Esophagus (tissue), 2 donors: ENCODE data around the gene MTERF1. TPM values are rescaled to one million over a fixed set of nuclear protein-coding genes. Genes with fewer than 3 reads are reported as not detected.

Experiments
- H3K27ac ChIP-seq, 2 donors: one replicate each; pipeline ENCODE4 v1.5.1; 2013; ENCODE audit warnings: low read depth in 2 of 2, mild to moderate bottlenecking in 2 of 2, inconsistent platforms in 1 of 2, low read length in 1 of 2, moderate library complexity in 1 of 2
- H3K27me3 ChIP-seq, 2 donors: one replicate each; pipeline ENCODE4 v1.6.1; 2013; ENCODE audit warnings: low read length in 2 of 2, control low read depth in 1 of 2, mild to moderate bottlenecking in 1 of 2; ENCODE audit not compliant: insufficient read depth in 2 of 2, control insufficient read depth in 1 of 2
- H3K36me3 ChIP-seq, 2 donors: one replicate each; pipeline ENCODE4 v1.6.1; 2013; ENCODE audit warnings: low read length in 1 of 2; ENCODE audit not compliant: control insufficient read depth in 2 of 2, insufficient read depth in 2 of 2
- H3K4me1 ChIP-seq, 2 donors: one replicate each; pipeline ENCODE4 v1.6.1; 2013; ENCODE audit warnings: low read length in 1 of 2; ENCODE audit not compliant: control insufficient read depth in 2 of 2, insufficient read depth in 2 of 2
- H3K4me3 ChIP-seq, 2 donors: one replicate each; pipeline ENCODE4 v1.5.1; 2013; ENCODE audit warnings: low read length in 2 of 2, mild to moderate bottlenecking in 2 of 2, low read depth in 1 of 2, moderate library complexity in 1 of 2
- H3K9me3 ChIP-seq, 2 donors: one replicate each; pipeline ENCODE4 v1.6.1; 2013; ENCODE audit warnings: mild to moderate bottlenecking in 2 of 2, low read depth in 1 of 2, low read length in 1 of 2, moderate library complexity in 1 of 2; ENCODE audit not compliant: control insufficient read depth in 2 of 2, insufficient read depth in 1 of 2
- WGBS, 2 donors: extraction: QIAGEN DNeasy Blood & Tissue Kit; methylation state at CpG; one replicate each; pipeline ENCODE4 v1.1.7; 2013; 5-methylcytosine and 5-hydroxymethylcytosine counted together
- polyA plus RNA-seq, 2 donors: library from polyadenylated mRNA; stranded (reverse); fragments of 200-250 nt; gene quantifications; one replicate each; pipeline ENCODE4 v1.2.3, GENCODE V29; 2013
- donor health status: healthy with polysubstance abuse.
- donor health status: Bipolar disorder and iron deficiency.

MTERF1 gene
- polyA plus RNA-seq, 2 donors = 6.0 to 8.3 TPM

DNA sequence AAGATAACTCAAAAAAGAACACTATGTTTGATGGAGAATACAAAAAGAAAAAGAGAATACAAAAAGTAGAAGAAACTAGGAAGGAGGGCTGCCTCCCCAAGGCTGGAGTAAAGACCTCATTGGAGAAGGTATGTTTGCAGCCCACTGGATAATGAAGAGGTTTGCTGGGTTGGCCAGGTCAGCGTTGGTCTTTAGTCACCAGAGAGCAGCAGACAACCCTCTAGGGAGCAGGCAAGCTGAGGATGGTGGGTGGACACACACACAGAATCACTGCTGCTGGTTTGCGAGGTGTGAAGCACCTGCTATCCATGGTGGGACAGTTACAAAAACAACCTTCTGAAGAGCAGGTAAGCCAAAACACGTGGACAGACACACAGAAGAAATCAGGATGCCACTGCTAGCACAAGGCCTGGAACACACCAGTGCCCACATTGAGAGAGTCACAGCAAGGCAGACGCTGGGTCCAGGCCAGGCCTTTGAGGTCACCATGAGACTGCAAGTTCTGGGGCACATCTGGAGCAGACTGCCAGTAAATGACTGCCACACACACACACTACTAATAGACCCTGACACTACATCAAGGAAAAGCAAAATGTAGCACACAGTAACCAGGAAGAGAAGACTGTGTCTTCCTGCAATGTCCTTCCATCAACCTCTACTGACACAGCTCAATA is 43.0 kb downstream of the MTERF1 start:
- 77 to 78% methylated on average over 4 of the region's 4 CpGs for WGBS, 2 donors
- Histone ChIP-seq H3K9me3 (no peaks in the 10 kb centered on the region), H3K27me3 (no peaks in the 10 kb centered on the region), H3K36me3 (no peaks in the 10 kb centered on the region), H3K27ac (no peak overlapping the region), H3K4me3 (no peak overlapping the region), H3K4me1 (peaks cover 0 to 2% of the 10 kb centered on the region in 2 donors)

- Histone ChIP-seq H3K4me3 (no peak overlapping the region), H3K9me3 (no peaks in the 10 kb centered on the region), H3K27me3 (no peaks in the 10 kb centered on the region), H3K36me3 (no peaks in the 10 kb centered on the region), H3K27ac (no peak overlapping the region), H3K4me1 (peaks cover 0 to 2% of the 10 kb centered on the region in 2 donors)
- 41 to 47% methylated on average over 2 of the region's 2 CpGs for WGBS, 2 donors
Observed at GRCh38 chr7:91835826-91836368, 44.6 kb downstream of the MTERF1 start.

- H3K27ac ChIP-seq = no peak overlapping the region
- H3K4me3 ChIP-seq = no peak overlapping the region
- no peaks in the 10 kb centered on the region for H3K36me3 ChIP-seq
- WGBS, 2 donors = 36 to 44% methylated on average over 2 of the region's 2 CpGs
- H3K4me1 ChIP-seq = peaks cover 0 to 2% of the 10 kb centered on the region in 2 donors
- H3K27me3 ChIP-seq = no peaks in the 10 kb centered on the region
- no peaks in the 10 kb centered on the region for H3K9me3 ChIP-seq
Observed at GRCh38 chr7:91835091-91835825, 45.2 kb downstream of the MTERF1 start.

DNA sequence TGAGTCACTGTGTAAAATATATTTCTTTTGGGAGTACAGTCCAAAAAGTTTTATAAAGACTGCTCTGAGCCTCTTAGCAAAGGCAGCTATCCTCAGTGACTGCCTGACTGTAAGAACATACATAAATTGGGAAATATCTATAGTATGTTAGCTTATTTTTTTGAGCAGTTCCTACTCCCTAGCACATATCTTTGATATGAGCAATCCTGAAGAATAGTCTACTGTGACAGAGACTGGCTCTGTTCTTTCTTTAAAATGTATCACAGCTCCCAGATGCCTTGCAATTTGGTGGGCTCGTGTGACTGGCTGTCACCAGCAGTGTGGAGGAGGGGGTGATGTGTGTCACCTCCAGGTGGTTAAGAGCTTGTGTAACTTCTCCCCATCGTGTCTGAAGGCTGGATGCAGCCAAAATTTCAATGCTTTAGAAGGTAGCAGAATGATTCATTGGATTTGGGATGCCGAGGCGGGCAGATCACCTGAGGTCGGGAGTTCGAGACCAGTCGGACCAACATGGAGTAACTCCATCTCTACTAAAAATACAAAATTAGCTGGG is 47.9 kb downstream of the MTERF1 start:
- H3K27me3 ChIP-seq = no peaks in the 10 kb centered on the region
- H3K9me3 ChIP-seq = no peaks in the 10 kb centered on the region
- no peaks in the 10 kb centered on the region for H3K36me3 ChIP-seq
- peaks cover 0 to 2% of the 10 kb centered on the region in 2 donors for H3K4me1 ChIP-seq
- 87 to 90% methylated on average over 7 of the region's 7 CpGs for WGBS, 2 donors
- H3K27ac ChIP-seq = no peak overlapping the region
- H3K4me3 ChIP-seq = no peak overlapping the region

- 88 to 89% methylated on average over 2 of the region's 2 CpGs for WGBS, 2 donors
- Histone ChIP-seq H3K36me3 (no peaks in the 10 kb centered on the region), H3K4me1 (peaks cover 0 to 2% of the 10 kb centered on the region in 2 donors), H3K27ac (no peak overlapping the region), H3K9me3 (peaks cover 0 to 4% of the 10 kb centered on the region in 2 donors), H3K4me3 (no peak overlapping the region), H3K27me3 (no peaks in the 10 kb centered on the region)
Observed at GRCh38 chr7:91827169-91827568, 53.3 kb downstream of the MTERF1 start.

GRCh38 chr7:91826377-91826776 is 54.1 kb downstream of the MTERF1 start:
- Histone ChIP-seq H3K27ac (no peak overlapping the region), H3K9me3 (peaks cover 0 to 4% of the 10 kb centered on the region in 2 donors), H3K27me3 (no peaks in the 10 kb centered on the region), H3K4me1 (peaks cover 0 to 2% of the 10 kb centered on the region in 2 donors), H3K4me3 (no peak overlapping the region), H3K36me3 (no peaks in the 10 kb centered on the region)
- 58 to 70% methylated on average over 1 of the region's 1 CpG for WGBS, 2 donors

DNA sequence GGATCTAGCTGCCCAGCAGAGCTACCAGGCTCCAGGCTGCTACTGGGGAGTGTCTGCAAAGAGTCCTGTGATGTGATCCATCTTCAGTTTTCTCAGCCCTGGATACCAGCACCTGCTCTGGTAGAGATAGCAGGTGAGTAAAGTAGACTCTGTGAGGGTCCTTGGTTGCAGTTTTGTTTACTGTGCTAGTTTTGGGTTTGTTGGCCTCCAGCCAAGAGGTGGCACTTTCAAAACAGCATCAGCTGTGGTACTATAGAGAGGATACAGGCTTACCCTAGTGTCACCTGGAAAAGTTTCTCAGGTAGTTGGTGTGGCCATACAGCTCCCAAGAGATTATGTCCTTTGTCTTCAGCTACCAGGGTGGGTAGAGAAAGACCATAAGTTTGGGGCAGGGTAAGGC is 56.3 kb downstream of the MTERF1 start:
- Histone ChIP-seq H3K27ac (no peak overlapping the region), H3K4me1 (peaks cover 0 to 2% of the 10 kb centered on the region in 2 donors), H3K9me3 (peaks cover 0 to 4% of the 10 kb centered on the region in 2 donors), H3K4me3 (no peak overlapping the region), H3K27me3 (no peaks in the 10 kb centered on the region), H3K36me3 (no peaks in the 10 kb centered on the region)

Other genes starting within 250 kb of the MTERF1 start
- 10 to 100 TPM; 15.8 to 16.7 TPM for gene AKAP9, start 60.2 kb upstream of the MTERF1 start, polyA plus RNA-seq